H9 (cell line): ENCODE data around the gene GLIS2. TPM values are rescaled to one million over a fixed set of nuclear protein-coding genes. Genes with fewer than 3 reads are reported as not detected.

Source experiments
- DNase-seq: peaks from one replicate; pipeline ENCODE4 v3.0.0-alpha.2; 2017
- H2AFZ ChIP-seq: one replicate; pipeline ENCODE4 v1.6.1; 2013; ENCODE audit warnings: mild to moderate bottlenecking, low read length, control low read depth, moderate library complexity
- H2AK5ac ChIP-seq: 2 replicates; pipeline ENCODE4 v1.6.1; 2013; ENCODE audit warnings: low read length, control low read depth, mixed read lengths; ENCODE audit not compliant: insufficient read length
- H2BK120ac ChIP-seq: one replicate; pipeline ENCODE4 v1.6.1; 2013; ENCODE audit warnings: low read depth, mild to moderate bottlenecking, low read length, control low read depth, inconsistent platforms; ENCODE audit not compliant: poor library complexity, severe bottlenecking
- H2BK12ac ChIP-seq: 2 replicates; pipeline ENCODE4 v1.6.1; 2013; ENCODE audit warnings: low read length, control low read depth, mixed read lengths, low read depth; ENCODE audit not compliant: insufficient read length
- H2BK15ac ChIP-seq: 2 replicates; pipeline ENCODE4 v1.6.1; 2013; ENCODE audit warnings: low read depth, low read length, control low read depth
- H2BK20ac ChIP-seq: one replicate; pipeline ENCODE4 v1.6.1; 2013; ENCODE audit warnings: low read depth, mild to moderate bottlenecking, low read length, control low read depth, inconsistent platforms; ENCODE audit not compliant: poor library complexity, severe bottlenecking
- H2BK5ac ChIP-seq: 2 replicates; pipeline ENCODE4 v1.6.1; 2013; ENCODE audit warnings: low read length, control low read depth, mixed read lengths; ENCODE audit not compliant: insufficient read length
- H3K14ac ChIP-seq: 2 replicates; pipeline ENCODE4 v1.6.1; 2013; ENCODE audit warnings: low read length, control low read depth; ENCODE audit not compliant: insufficient read depth
- H3K18ac ChIP-seq: 2 replicates; pipeline ENCODE4 v1.6.1; 2013; ENCODE audit warnings: low read depth, mild to moderate bottlenecking, mixed read lengths, low read length, control low read depth; ENCODE audit not compliant: insufficient read length
- H3K23ac ChIP-seq: 2 replicates; pipeline ENCODE4 v1.6.1; 2013; ENCODE audit warnings: low read length, control low read depth, mixed read lengths, low read depth; ENCODE audit not compliant: insufficient read length
- H3K23me2 ChIP-seq: 2 replicates; pipeline ENCODE4 v1.6.1; 2013; ENCODE audit warnings: low read depth, mild to moderate bottlenecking, mixed read lengths, low read length, control low read depth; ENCODE audit not compliant: insufficient read length, poor library complexity, severe bottlenecking
- H3K27ac ChIP-seq: 2 replicates; pipeline ENCODE4 v1.5.1; 2013; ENCODE audit warnings: low read length, control low read depth, mixed read lengths, low read depth; ENCODE audit not compliant: insufficient read length
- H3K27me3 ChIP-seq: 2 replicates; pipeline ENCODE4 v1.6.1; 2013; ENCODE audit warnings: low read length, control low read depth, inconsistent platforms; ENCODE audit not compliant: insufficient read depth
- H3K4ac ChIP-seq: 2 replicates; pipeline ENCODE4 v1.6.1; 2013; ENCODE audit warnings: low read depth, mild to moderate bottlenecking, control low read depth, inconsistent platforms, low read length, moderate library complexity
- H3K4me1 ChIP-seq: 2 replicates; pipeline ENCODE4 v1.6.1; 2013; ENCODE audit warnings: low read length, control low read depth, inconsistent platforms; ENCODE audit not compliant: insufficient read depth
- H3K4me2 ChIP-seq: 2 replicates; pipeline ENCODE4 v1.6.1; 2013; ENCODE audit warnings: low read length, control low read depth, mixed read lengths; ENCODE audit not compliant: insufficient read length, insufficient read depth
- H3K56ac ChIP-seq: 2 replicates; pipeline ENCODE4 v1.6.1; 2013; ENCODE audit warnings: low read depth, mild to moderate bottlenecking, mixed read lengths, low read length, control low read depth; ENCODE audit not compliant: insufficient read length
- H3K79me1 ChIP-seq: 2 replicates; pipeline ENCODE4 v1.6.1; 2013; ENCODE audit warnings: low read depth, mild to moderate bottlenecking, moderate library complexity, low read length, control low read depth, inconsistent platforms; ENCODE audit not compliant: insufficient read depth, poor library complexity, severe bottlenecking
- H3K79me2 ChIP-seq: 2 replicates; pipeline ENCODE4 v1.6.1; 2013; ENCODE audit warnings: low read length, control low read depth, inconsistent platforms; ENCODE audit not compliant: insufficient read depth
- H3K9ac ChIP-seq: 2 replicates; pipeline ENCODE4 v1.6.1; 2013; ENCODE audit warnings: low read length, control low read depth, mixed read lengths; ENCODE audit not compliant: insufficient read length; ENCODE audit errors: extremely low read depth
- H3K9me3 ChIP-seq: one replicate; pipeline ENCODE4 v1.6.1; 2013; ENCODE audit warnings: low read depth, low read length, inconsistent platforms; ENCODE audit not compliant: control insufficient read depth
- H3T11ph ChIP-seq: one replicate; pipeline ENCODE4 v1.6.1; 2013; ENCODE audit warnings: mild to moderate bottlenecking, low read length, control low read depth, inconsistent platforms
- H4K20me1 ChIP-seq: one replicate; pipeline ENCODE4 v1.6.1; 2013; ENCODE audit not compliant: control insufficient read depth, insufficient read length, insufficient read depth
- H4K5ac ChIP-seq: 2 replicates; pipeline ENCODE4 v1.6.1; 2013; ENCODE audit warnings: low read depth, mild to moderate bottlenecking, mixed read lengths, low read length, control low read depth; ENCODE audit not compliant: insufficient read length
- H4K8ac ChIP-seq: replicated peaks from 2 replicates; pipeline ENCODE4 v1.6.1; 2013; ENCODE audit warnings: low read length, control low read depth, mixed read lengths, low read depth; ENCODE audit not compliant: insufficient read length
- H4K91ac ChIP-seq: 2 replicates; pipeline ENCODE4 v1.6.1; 2013; ENCODE audit warnings: low read depth, mild to moderate bottlenecking, moderate library complexity, mixed read lengths, low read length, control low read depth; ENCODE audit not compliant: insufficient read length
- H3K27ac Mint-ChIP-seq, 3 experiments: 2 replicates in 2 of 3; 3 replicates in 1 of 3; pipeline ENCODE4 v1.8.0; 2020 to 2021; ENCODE audit warnings: mixed read lengths in 3 of 3, mild to moderate bottlenecking in 1 of 3, moderate library complexity in 1 of 3
- H3K27me3 Mint-ChIP-seq: 2 replicates; pipeline ENCODE4 v1.8.0; 2021; ENCODE audit warnings: low read depth, mild to moderate bottlenecking, moderate library complexity, mixed read lengths
- H3K36me3 Mint-ChIP-seq, 3 experiments: 2 replicates in 2 of 3; 3 replicates in 1 of 3; pipeline ENCODE4 v1.8.0; 2020 to 2021; ENCODE audit warnings: low read depth in 3 of 3, mixed read lengths in 3 of 3; ENCODE audit not compliant: insufficient read depth in 1 of 3
- H3K4me1 Mint-ChIP-seq, 2 experiments: 2 replicates each; pipeline ENCODE4 v1.8.0; 2020; ENCODE audit warnings: mixed read lengths in 2 of 2
- H3K4me3 Mint-ChIP-seq, 2 experiments: 2 replicates in 1 of 2; 3 replicates in 1 of 2; pipeline ENCODE4 v1.8.0; 2020 to 2021; ENCODE audit warnings: mild to moderate bottlenecking in 2 of 2, mixed read lengths in 2 of 2, moderate library complexity in 1 of 2
- H3K9me3 Mint-ChIP-seq, 2 experiments: 2 replicates in 1 of 2; 3 replicates in 1 of 2; pipeline ENCODE4 v1.8.0; 2020; ENCODE audit warnings: mild to moderate bottlenecking in 2 of 2, mixed read lengths in 2 of 2, moderate library complexity in 1 of 2
- WGBS: extraction: QIAGEN DNeasy Blood & Tissue Kit; methylation state at CpG from one replicate; pipeline ENCODE4 v1.1.7; 2013; ENCODE audit warnings: missing lambda C conversion rate, low lambda C conversion rate, mixed read lengths; ENCODE audit not compliant: insufficient read length; ENCODE audit errors: extremely low coverage; 5-methylcytosine and 5-hydroxymethylcytosine counted together
- total RNA-seq: library from RNA; stranded (reverse); gene quantifications from 2 replicates; pipeline ENCODE4 v1.2.1, GENCODE V29; 2021
- TF ChIP-seq, protein P1 (sequence below): fragments of 200-600 bp; sonication (generic); conservative IDR thresholded peaks from 3 replicates; pipeline ENCODE4 v1.8.0; 2021; ENCODE audit warnings: antibody characterized with exemption, mild to moderate bottlenecking

Gene GLIS2
- total RNA-seq, 1 experiment from 2014 or later = 14.3 TPM

DNA sequence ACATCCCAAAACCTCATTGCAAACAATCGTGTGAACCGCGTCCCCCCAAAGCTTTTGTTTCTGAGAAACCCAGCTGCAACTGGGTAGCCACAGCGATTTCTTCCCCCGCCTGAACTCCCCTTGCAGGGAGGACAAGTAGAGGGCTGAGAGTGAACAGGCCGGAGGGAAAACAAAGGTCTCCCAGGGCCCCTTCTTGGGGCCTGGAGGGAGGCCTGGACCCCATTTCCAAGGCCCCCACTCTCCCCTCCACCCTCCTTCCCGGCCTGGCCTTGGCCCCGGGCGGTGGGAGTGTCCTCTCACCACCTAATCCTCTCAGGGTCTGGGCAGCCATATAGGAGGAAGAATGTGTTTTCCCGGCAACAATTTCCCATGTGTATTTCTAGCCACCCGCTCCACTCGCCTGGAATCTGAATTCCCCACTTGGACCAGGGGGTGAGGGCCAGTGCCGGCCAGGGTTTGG is 2.6 kb downstream of the GLIS2 start:
- Mint-ChIP-seq H3K27ac (peak overlapping the region in 2 of 3 experiments; percentile 58 to 93; a peak in 3 of 7 replicates), H3K27me3 (peaks cover 16% of the 10 kb centered on the region), H3K36me3 (0 out of 7 replicates have a peak, but pooled peaks cover 0 to 2% (median 0%) of the 10 kb centered on the region in 3 experiments), H3K9me3 (peaks cover 0 to 3% of the 10 kb centered on the region in 2 experiments; a peak in 1 of 5 replicates), H3K4me1 (peaks cover 7 to 35% of the 10 kb centered on the region in 2 experiments), H3K4me3 (peak overlapping the region in 1 of 2 experiments; percentile 59; a peak in 2 of 5 replicates)
- Histone ChIP-seq H3K23ac (no peak overlapping the region), H2BK120ac (no peak overlapping the region), H4K8ac (no peak overlapping the region), H3K79me2 (peaks cover 6% of the 10 kb centered on the region; the same call in 1 of the 2 replicates), H3K18ac (no peak overlapping the region), H3K14ac (no peak overlapping the region), H3K27me3 (no peaks in the 10 kb centered on the region; the same call in 1 of the 2 replicates), H3T11ph (no peak overlapping the region), H4K91ac (no peak overlapping the region), H2BK12ac (no peak overlapping the region), H3K27ac (no peak overlapping the region), H3K9ac (no peak overlapping the region), H3K4me1 (0 out of 2 replicates have a peak, but pooled peaks cover 3% of the 10 kb centered on the region), H3K9me3 (no peaks in the 10 kb centered on the region), H3K4me2 (no peak overlapping the region), H3K4ac (no peak overlapping the region), H2BK15ac (no peak overlapping the region), H2BK20ac (no peak overlapping the region), H2AFZ (no peak overlapping the region), H2AK5ac (no peak overlapping the region), H3K23me2 (peaks cover 12% of the 10 kb centered on the region), H3K56ac (no peak overlapping the region), H2BK5ac (no peak overlapping the region), H3K79me1 (no peaks in the 10 kb centered on the region), H4K5ac (no peak overlapping the region), H4K20me1 (peaks cover 3% of the 10 kb centered on the region)
- no peak for DNase-seq
- no CpG with 5 or more reads among the region's 13 CpGs for WGBS
- TF ChIP-seq, protein P1, sequence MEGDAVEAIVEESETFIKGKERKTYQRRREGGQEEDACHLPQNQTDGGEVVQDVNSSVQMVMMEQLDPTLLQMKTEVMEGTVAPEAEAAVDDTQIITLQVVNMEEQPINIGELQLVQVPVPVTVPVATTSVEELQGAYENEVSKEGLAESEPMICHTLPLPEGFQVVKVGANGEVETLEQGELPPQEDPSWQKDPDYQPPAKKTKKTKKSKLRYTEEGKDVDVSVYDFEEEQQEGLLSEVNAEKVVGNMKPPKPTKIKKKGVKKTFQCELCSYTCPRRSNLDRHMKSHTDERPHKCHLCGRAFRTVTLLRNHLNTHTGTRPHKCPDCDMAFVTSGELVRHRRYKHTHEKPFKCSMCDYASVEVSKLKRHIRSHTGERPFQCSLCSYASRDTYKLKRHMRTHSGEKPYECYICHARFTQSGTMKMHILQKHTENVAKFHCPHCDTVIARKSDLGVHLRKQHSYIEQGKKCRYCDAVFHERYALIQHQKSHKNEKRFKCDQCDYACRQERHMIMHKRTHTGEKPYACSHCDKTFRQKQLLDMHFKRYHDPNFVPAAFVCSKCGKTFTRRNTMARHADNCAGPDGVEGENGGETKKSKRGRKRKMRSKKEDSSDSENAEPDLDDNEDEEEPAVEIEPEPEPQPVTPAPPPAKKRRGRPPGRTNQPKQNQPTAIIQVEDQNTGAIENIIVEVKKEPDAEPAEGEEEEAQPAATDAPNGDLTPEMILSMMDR = no peak
